Heart left ventricle (tissue), 16 donors: ENCODE results near the gene RBSN. TPM values are rescaled to one million over a fixed set of nuclear protein-coding genes. Genes with fewer than 3 reads are reported as not detected.

Experiments
- ATAC-seq, 4 donors: fragments of 200-7000 bp; cut with Tn5 transposase; one replicate each; pipeline ENCODE4 v1.9.1; 2020 to 2022; ENCODE audit warnings: moderate library complexity in 4 of 4, mild to moderate bottlenecking in 3 of 4, moderate number of reproducible peaks in 1 of 4
- DNase-seq, 5 donors: peaks; one replicate each; pipeline ENCODE4 v3.0.0-alpha.2; 2020
- H3K27ac ChIP-seq, 12 donors: fragments of 200-600 bp; sonication (generic) in 4 of 12; one replicate each; pipeline versions ENCODE4 v1.5.0 to v1.8.0; 2016 to 2022; ENCODE audit warnings: mild to moderate bottlenecking in 2 of 12
- H3K27me3 ChIP-seq, 9 donors: fragments of 200-600 bp; sonication (generic) in 2 of 9; one replicate each; pipeline versions ENCODE4 v1.5.1 to v1.8.0; 2016 to 2022; ENCODE audit warnings: mild to moderate bottlenecking in 3 of 9
- H3K36me3 ChIP-seq, 9 donors: fragments of 200-600 bp; sonication (generic) in 2 of 9; one replicate each; pipeline versions ENCODE4 v1.5.0 to v1.8.0; 2018 to 2022; ENCODE audit warnings: mild to moderate bottlenecking in 2 of 9
- H3K4me1 ChIP-seq, 12 donors: fragments of 200-600 bp; sonication (generic) in 4 of 12; one replicate each; pipeline versions ENCODE4 v1.5.0 to v1.8.0; 2016 to 2022; ENCODE audit warnings: mild to moderate bottlenecking in 3 of 12
- H3K4me3 ChIP-seq, 12 donors: fragments of 200-600 bp; sonication (generic) in 4 of 12; one replicate each; pipeline versions ENCODE4 v1.5.0 to v1.8.0; 2017 to 2022; ENCODE audit warnings: mild to moderate bottlenecking in 9 of 12, moderate library complexity in 4 of 12
- H3K9me3 ChIP-seq, 12 donors: fragments of 200-600 bp; sonication (generic) in 4 of 12; one replicate each; pipeline versions ENCODE4 v1.5.0 to v1.8.0; 2016 to 2022; ENCODE audit warnings: mild to moderate bottlenecking in 1 of 12
- CTCF ChIP-seq, 12 donors: fragments of 200-600 bp; sonication (generic) in 4 of 12; IDR thresholded peaks; one replicate each; pipeline versions ENCODE4 v1.5.0 to v1.8.0; 2018 to 2022; ENCODE audit warnings: antibody characterized with exemption in 12 of 12, mild to moderate bottlenecking in 5 of 12
- POLR2A ChIP-seq, 2 donors: fragments of 450-650 bp; IDR thresholded peaks; one replicate each; pipeline ENCODE4 v1.6.1; 2017; ENCODE audit warnings: antibody characterized with exemption in 2 of 2, mild to moderate bottlenecking in 2 of 2, moderate library complexity in 2 of 2
- WGBS, 4 donors: extraction: QIAGEN DNeasy Blood & Tissue Kit in 2 of 4; methylation state at CpG; one replicate each; pipeline versions ENCODE4 v1.1.5 to v1.1.7; 2013 to 2018; 5-methylcytosine and 5-hydroxymethylcytosine counted together
- intact Hi-C, 10 donors: fragments of 100-400 bp; cut with DNase I; formaldehyde crosslinking; loops; one replicate each; pipeline versions ENCODE4 v1.11.1 to v1.14.2; 2022
- polyA plus RNA-seq, 2 donors: library from polyadenylated mRNA; stranded (reverse); fragments of 200-250 nt; gene quantifications; one replicate each; pipeline ENCODE4 v1.2.3, GENCODE V29; 2013
- total RNA-seq, 9 donors: library from RNA; depleted of rRNA in 2 of 9; stranded (reverse); fragments of >200 nt in 2 of 9; fragmentation: NEBNext Ultra II Directional in 3 of 9; extraction: Animal tissue kit (Norgen Biotek cat#: 25700) in 3 of 9; gene quantifications; one replicate each; pipeline versions ENCODE4 v1.1.0 to v1.2.4, GENCODE V29; 2016 to 2023
- donor health status: ischemic (EF 13 %, LVEDD 7.1; RV severe dilation, severe dysfunction).
- donor health status: healthy with polysubstance abuse.
- donor health status: DM: no; HTN: yes; CAD: no.
- donor health status: DM: no; HTN: no; CAD: no.
- donor health status: ischemic (EF 25% LVEDD 6.9; RV normal size, moderate dysfunction).
- donor health status: ischemic (EF 25% LVEDD 5.7; RV mildly dilated, moderate dysfunction).
- donor health status: healthy.
- donor health status: DM: yes; HTN: yes; CAD: no.
- donor health status: ischemic (EF 35%, LVEDD 5.7; RV mildly dilated, moderate dysfunction).
- donor health status: nonischemic (EF 11% LVEDD 7.7; RV severe dilation, severe dysfunction).
- donor health status: DM: yes; HTN: yes; CAD: no.
- donor health status: PGD.
- donor health status: ischemic (EF 29% LVEDD 5.4; RV normal size, mild dysfunction).
- donor health status: nonischemic (EF 23%, LVEDD 6.1; RV moderate dilation, normal function).

The RBSN gene
- total and polyA plus RNA-seq, 11 donors = 5.1 to 24.1 (median 20.4) TPM

- Histone ChIP-seq H3K27me3 (no peaks in the 10 kb centered on the region), H3K4me3 (no peak overlapping the region), H3K9me3 (no peaks in the 10 kb centered on the region), H3K27ac (no peak overlapping the region), H3K36me3 (no peaks in the 10 kb centered on the region), H3K4me1 (peaks cover 0 to 11% (median 0%) of the 10 kb centered on the region in 12 donors)
- DNase-seq (no peak), ATAC-seq (no peak)
- 36 to 52% (median 39%) methylated on average over 3 of the region's 3 CpGs for WGBS, 4 donors
- intact Hi-C loops = loop anchor here in 4 of 10 donors (5.0 to 10.0 kb wide), 4 partner anchors 63 to 293 kb away; partner anchors contain the start of gene CAPN7 (in 1 of the 4)
- no peak for TF ChIP-seq CTCF (IDR thresholded peaks at IDR 0.05)
- no peak for TF ChIP-seq POLR2A (IDR thresholded peaks at IDR 0.05)
These were observed 13.1 kb upstream of the RBSN start for GRCh38 chr3:15112011-15112410.

- H3K36me3 ChIP-seq = no peaks in the 10 kb centered on the region
- peaks cover 0 to 11% (median 0%) of the 10 kb centered on the region in 12 donors for H3K4me1 ChIP-seq
- H3K27ac ChIP-seq = no peak overlapping the region
- H3K4me3 ChIP-seq = no peak overlapping the region
- H3K27me3 ChIP-seq = no peaks in the 10 kb centered on the region
- ATAC-seq (no peak), DNase-seq (no peak)
- TF ChIP-seq CTCF (IDR thresholded peaks at IDR 0.05) = no peak
- TF ChIP-seq POLR2A (IDR thresholded peaks at IDR 0.05) = no peak
- no peaks in the 10 kb centered on the region for H3K9me3 ChIP-seq
- WGBS, 4 donors = 61 to 74% (median 66%) methylated on average over 4 of the region's 4 CpGs
- intact Hi-C loops = loop anchor here in 4 of 10 donors (5.0 to 10.0 kb wide), 4 partner anchors 65 to 295 kb away; partner anchors contain the start of gene CAPN7 (in 1 of the 4)
These were observed 11.3 kb upstream of the RBSN start for GRCh38 chr3:15110206-15110605.

DNA sequence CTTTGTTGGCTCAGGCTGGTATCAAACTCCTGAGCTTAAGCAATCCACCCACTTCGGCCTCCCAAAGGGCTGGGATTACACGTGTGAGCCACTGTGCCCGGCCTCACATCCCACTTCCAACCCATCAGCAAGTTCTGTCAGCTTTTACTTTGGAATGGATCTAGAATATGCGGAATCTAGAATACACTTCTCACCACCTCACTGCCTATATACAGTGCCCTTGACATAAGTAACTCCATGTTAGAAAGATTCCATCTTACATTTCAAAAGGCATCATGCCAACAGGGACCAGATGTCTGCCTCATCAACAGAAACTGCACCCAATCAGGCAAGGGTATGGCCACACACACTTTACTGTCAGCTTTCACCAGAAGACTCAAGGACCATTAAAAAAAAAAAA lies 9.9 kb upstream of the RBSN start:
- no peak for ATAC-seq
- Histone ChIP-seq H3K36me3 (no peaks in the 10 kb centered on the region), H3K27ac (no peak overlapping the region), H3K27me3 (no peaks in the 10 kb centered on the region), H3K9me3 (no peaks in the 10 kb centered on the region), H3K4me1 (peaks cover 0 to 11% (median 0%) of the 10 kb centered on the region in 12 donors), H3K4me3 (no peak overlapping the region)
- whole genome bisulfite sequencing, 4 donors = 81 to 88% (median 85%) methylated on average over 4 of the region's 4 CpGs
- TF ChIP-seq POLR2A (IDR thresholded peaks at IDR 0.05) (no peak), CTCF (IDR thresholded peaks at IDR 0.05) (no peak)
- intact Hi-C loops = loop anchor here in 5 of 10 donors (2.0 to 10.0 kb wide), 5 partner anchors 93 to 448 kb away; no protein-coding TSS in a partner anchor
- DNase-seq = no peak

DNA sequence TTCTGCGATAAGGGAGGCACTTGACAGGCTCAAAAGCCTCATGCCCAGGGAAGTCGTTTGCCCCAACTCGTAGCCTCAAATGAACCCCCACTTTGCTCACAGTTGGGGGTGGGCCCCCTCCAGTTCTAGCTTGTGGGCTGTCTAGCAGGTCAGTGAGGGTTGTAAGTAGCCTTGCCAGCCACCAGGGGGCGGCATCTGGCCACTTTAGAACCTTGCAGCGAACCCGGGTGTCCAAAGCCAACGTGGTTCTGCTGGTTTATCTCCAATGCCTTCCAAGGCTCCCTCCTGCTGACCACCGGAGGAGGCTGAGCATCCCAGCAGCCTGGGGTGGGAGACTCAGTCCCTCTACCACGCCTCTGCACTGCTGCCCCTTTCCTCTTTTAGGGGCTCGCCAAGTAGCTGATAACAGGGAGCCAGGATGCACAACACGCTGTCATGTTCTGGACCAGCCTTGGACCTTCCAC lies 9.2 kb upstream of the RBSN start:
- Histone ChIP-seq H3K27me3 (no peaks in the 10 kb centered on the region), H3K36me3 (no peaks in the 10 kb centered on the region), H3K27ac (no peak overlapping the region), H3K9me3 (no peaks in the 10 kb centered on the region), H3K4me3 (no peak overlapping the region), H3K4me1 (peaks cover 0 to 11% (median 4%) of the 10 kb centered on the region in 12 donors)
- intact Hi-C loops = loop anchor here in 5 of 10 donors (2.0 to 10.0 kb wide), 5 partner anchors 94 to 449 kb away; no protein-coding TSS in a partner anchor
- peak; percentile 63 to 82 (median 78) for ATAC-seq
- WGBS, 4 donors = 14 to 20% (median 19%) methylated on average over 8 to 11 of the region's 11 CpGs
- peak; percentile 60 to 87 (median 68) for DNase-seq
- no peak for TF ChIP-seq POLR2A (IDR thresholded peaks at IDR 0.05)
- TF ChIP-seq CTCF (IDR thresholded peaks at IDR 0.05) = peak; percentile 78 to 93 (median 88)
